Peyer's patch (tissue), 4 donors: ENCODE data around the gene MYO1H.

Experiments used
- POLR2A ChIP-seq, 2 donors: fragments of 450-650 bp; IDR thresholded peaks; one replicate each; pipeline ENCODE4 v1.5.1; 2017; ENCODE audit warnings: antibody characterized with exemption in 2 of 2, mild to moderate bottlenecking in 2 of 2, moderate library complexity in 2 of 2
- TF ChIP-seq, protein P1 (sequence below), 6 experiments: fragments of 450-650 bp in 4 of 6; fragments of 200-600 bp in 2 of 6; sonication (generic) in 1 of 6; IDR thresholded peaks; one replicate each; pipeline ENCODE4 v1.5.1; 2017 to 2019; ENCODE audit warnings: antibody characterized with exemption in 6 of 6, mild to moderate bottlenecking in 3 of 6, moderate library complexity in 1 of 6

- TF ChIP-seq, protein P1, sequence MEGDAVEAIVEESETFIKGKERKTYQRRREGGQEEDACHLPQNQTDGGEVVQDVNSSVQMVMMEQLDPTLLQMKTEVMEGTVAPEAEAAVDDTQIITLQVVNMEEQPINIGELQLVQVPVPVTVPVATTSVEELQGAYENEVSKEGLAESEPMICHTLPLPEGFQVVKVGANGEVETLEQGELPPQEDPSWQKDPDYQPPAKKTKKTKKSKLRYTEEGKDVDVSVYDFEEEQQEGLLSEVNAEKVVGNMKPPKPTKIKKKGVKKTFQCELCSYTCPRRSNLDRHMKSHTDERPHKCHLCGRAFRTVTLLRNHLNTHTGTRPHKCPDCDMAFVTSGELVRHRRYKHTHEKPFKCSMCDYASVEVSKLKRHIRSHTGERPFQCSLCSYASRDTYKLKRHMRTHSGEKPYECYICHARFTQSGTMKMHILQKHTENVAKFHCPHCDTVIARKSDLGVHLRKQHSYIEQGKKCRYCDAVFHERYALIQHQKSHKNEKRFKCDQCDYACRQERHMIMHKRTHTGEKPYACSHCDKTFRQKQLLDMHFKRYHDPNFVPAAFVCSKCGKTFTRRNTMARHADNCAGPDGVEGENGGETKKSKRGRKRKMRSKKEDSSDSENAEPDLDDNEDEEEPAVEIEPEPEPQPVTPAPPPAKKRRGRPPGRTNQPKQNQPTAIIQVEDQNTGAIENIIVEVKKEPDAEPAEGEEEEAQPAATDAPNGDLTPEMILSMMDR (IDR thresholded peaks at IDR 0.05) = no peak
- TF ChIP-seq POLR2A (IDR thresholded peaks at IDR 0.05) = no peak
Measured at GRCh38 chr12:109476807-109477184, 129.1 kb downstream of the MYO1H start.
